GM18505 (cell line): ENCODE measurements around the gene RHOBTB3.

Source experiments
- ATAC-seq: cut with Tn5 transposase; IDR thresholded peaks from one replicate; pipeline ENCODE4 v1.9.1; 2021; ENCODE audit not compliant: unreplicated experiment
- POLR2A ChIP-seq: IDR thresholded peaks from 4 replicates; pipeline ENCODE4 v1.6.1; 2011; ENCODE audit warnings: borderline replicate concordance; ENCODE audit not compliant: insufficient read depth, insufficient read length; ENCODE audit errors: extremely low read depth

RHOBTB3 gene

DNA sequence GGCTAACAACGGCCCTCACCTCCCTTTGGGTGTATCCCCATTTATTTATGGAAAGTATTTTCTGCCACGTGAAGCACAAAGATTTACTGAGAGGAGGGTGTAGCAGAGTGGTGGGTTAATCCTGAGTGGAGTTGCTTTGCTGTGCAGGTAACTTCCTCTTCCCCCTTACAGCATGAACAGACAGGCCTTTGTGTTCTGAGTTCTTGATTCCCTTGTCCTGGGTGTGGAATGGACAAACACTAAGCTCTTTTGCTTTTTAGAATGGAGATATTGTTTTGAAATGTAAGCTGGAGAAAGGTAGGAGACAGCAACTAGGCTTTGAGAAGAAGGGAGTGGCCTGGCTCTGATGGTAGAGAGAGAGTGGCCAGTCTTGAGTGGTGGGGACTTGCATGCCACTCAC lies 108.5 kb downstream of the RHOBTB3 start:
- no peak for TF ChIP-seq POLR2A
- no peak for ATAC-seq

DNA sequence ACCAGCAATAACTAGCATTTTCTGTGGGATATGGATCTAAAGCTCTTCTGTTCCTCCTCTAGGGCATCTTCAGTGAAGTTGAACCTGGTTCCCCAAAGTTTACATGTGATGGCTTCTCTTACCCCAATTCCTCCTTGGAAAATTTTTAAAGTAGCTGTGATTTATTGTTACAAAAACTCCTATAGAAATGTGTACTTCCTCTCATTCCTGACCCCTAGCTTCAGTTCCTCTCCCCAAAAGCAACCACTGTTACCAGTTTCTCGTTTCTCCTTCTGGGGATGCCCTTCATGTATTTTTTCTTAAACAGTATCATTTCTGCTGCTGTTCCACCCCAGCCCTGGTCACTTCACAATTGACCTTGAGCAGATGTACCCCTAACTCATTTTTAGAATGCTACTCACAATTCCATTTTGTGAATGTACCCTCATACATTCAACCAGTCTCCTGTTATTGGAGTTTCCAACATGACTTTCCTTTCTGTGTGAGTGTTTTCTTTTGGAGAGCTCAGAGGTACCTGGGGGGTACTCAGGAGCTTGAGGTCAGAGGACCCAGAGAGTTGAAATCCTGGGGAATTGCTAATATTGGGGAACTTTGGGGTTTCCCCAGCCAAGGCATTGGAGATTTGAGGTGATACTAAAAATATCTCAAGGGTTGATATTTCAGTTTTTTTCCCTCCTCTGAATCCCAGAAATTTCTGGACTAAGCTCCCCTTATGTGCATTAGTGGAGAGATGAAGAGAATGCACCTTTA lies 110.0 kb downstream of the RHOBTB3 start:
- no peak for TF ChIP-seq POLR2A

DNA sequence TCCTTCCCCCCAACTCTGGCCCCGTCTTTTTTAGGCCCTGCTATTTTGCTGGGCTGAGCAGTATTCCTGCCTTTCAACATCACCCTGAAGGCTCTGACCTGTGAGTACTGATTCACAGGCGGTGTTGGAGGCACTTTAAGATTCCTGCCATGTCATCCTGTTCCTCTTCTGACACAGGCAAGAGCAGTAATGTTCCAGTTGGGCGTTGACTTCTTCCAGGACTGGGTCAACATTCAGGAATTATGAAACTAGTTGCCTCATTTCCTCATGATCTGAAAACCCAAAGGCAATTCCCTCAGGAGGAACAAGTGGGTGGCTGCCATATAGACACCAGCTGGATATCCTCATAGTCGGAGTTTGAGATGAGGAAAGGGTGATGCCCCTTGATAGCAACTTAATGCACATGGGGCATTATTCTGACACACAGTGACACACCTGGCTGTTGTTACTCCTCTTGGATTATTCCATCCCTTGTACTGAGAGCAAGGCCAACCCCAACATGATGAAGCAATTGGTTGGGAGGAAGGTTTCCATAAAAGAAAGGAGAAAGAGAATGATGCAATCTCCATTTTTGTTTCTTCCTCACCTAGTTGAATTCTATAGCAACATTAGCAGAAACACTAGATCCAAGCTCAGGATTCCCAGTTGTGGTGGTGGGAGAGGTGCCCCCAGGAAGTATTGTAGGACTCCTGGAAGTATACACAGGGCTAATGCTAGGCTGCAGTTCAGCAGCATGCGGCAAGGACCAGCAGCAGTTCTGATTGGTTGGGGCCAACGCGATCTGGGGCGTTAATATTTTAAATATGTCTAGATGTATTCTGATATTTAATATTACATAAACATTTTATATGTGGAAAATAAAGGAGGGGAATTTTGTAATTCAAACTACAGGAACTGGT lies 111.0 kb downstream of the RHOBTB3 start:
- ATAC-seq: no peak
- TF ChIP-seq POLR2A: no peak

More for the DNA sequence above, 110.0 kb downstream of the RHOBTB3 start:
- ATAC-seq: no peak

DNA sequence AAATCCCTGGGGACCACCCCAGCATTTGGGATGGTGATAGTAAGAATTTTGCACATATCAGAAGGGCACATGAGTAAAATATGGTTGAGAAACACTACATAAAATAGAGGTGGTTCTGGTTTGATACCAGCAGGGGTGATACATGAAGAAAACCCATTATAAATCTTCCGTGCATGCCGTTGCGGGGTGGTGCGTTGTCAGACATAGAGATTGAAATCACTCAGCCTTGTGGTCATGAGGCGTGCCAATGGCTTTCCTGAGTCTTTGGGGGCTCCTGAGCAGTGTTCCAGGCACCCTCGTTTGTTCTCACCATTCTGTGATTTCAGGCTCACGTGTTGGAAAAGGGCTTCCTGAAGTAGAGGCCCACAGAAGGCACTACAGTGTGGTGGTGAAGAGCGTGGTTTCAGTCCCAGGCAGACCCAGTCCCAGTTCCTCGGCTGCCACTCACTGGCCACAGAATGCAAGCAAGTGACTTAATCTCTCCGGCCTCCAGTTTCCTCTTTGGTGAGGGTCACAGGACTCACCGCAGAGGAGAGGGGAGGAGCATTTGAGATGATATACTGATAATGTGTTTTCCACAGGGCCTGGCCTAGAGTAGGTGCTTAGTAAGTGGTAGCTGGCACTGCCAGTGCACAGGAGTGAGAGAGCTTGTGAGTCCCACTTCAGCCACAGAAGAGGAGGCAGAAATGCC lies 111.9 kb downstream of the RHOBTB3 start:
- peak; percentile 11 for TF ChIP-seq POLR2A
- ATAC-seq: peak; percentile 90

DNA sequence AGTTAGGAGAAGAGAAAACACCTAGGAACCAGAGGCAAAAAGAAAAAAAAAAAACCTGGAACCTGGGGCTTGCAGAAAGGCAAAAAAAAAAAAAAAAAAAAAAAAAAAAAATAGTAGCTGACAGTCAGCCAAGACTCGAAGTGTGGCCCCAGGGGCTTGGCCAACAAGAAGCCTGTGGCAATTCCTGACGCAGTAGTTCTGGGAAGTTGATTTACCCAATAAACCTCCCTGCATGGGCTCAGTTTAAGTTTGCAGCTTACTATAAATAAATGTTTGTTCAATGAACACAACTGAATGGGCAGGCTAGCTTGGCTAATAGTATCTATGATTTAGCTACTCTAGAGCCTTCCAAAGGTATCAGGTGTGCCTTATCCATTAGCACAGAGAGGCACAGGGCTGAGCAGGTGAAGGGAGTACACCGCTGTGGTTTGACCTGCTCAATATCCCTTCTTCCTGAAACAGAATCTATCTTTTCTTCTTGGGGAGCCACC lies 112.6 kb downstream of the RHOBTB3 start:
- ATAC-seq: no peak
- no peak for TF ChIP-seq POLR2A

DNA sequence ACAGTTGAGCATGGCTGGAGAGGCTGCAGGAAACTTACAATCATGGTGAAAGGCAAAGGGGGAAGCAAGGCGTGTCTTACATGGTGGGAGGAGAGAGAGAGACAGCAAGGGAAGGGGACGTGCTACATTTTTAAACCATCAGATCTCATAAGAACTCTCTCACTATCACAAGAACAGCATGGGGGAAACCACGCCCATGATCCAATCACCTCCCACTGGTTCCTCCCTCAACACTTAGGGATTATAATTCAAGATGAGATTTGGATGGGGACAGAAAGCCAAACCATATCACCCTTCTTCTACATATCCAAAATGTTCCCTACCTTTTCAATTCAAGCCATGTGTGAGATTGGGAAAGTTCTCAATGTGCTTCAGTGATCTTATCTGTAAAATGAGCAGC lies 114.3 kb downstream of the RHOBTB3 start:
- no peak for TF ChIP-seq POLR2A

More for the DNA sequence above, 114.3 kb downstream of the RHOBTB3 start:
- no peak for ATAC-seq
